K562 (cell line): Measurements from ENCODE around the gene TMSB4X.

Experiments used
- CBFA2T2 ChIP-seq: fragments of 450-650 bp; conservative IDR thresholded peaks from 2 replicates; pipeline ENCODE4 v1.6.1; 2017; ENCODE audit warnings: mild to moderate bottlenecking
- GABPA ChIP-seq: fragments of 200-800 bp; sonication (Bioruptor generic); conservative IDR thresholded peaks from 2 replicates; pipeline ENCODE4 v1.6.1; 2016; ENCODE audit warnings: low read depth, missing genetic modification characterization, missing compliant biosample characterization
- MCM3 ChIP-seq: fragments of 450-650 bp; IDR thresholded peaks from 2 replicates; pipeline ENCODE4 v1.6.1; 2016
- SMARCA4 ChIP-seq: fragments of 450-650 bp; IDR thresholded peaks from 2 replicates; pipeline ENCODE4 v1.6.1; 2016
- ZBTB11 ChIP-seq, 3 experiments: fragments of 200-800 bp in 1 of 3; fragments of 250-450 bp in 1 of 3; fragments of 450-650 bp in 1 of 3; sonication (Bioruptor Pico) in 1 of 3; sonication (Bioruptor generic) in 1 of 3; formaldehyde crosslinking in 1 of 3; IDR thresholded peaks; 2 replicates each; pipeline versions ENCODE4 v1.6.1 to v1.8.0; 2016 to 2022; ENCODE audit warnings: mild to moderate bottlenecking in 2 of 3, missing genetic modification characterization in 2 of 3, missing compliant biosample characterization in 1 of 3, moderate library complexity in 1 of 3

GRCh38 chrX:12999422-12999821, 24.5 kb downstream of the TMSB4X start:
- TF ChIP-seq GABPA (no peak), ZBTB11 (CRISPR knock-in tag; IDR thresholded peaks at IDR 0.05) (no peak), MCM3 (no peak), CBFA2T2 (no peak), SMARCA4 (no peak)
